Suprapubic skin (tissue), 4 donors: Measurements from ENCODE around the gene MCAT. TPM values are rescaled to one million over a fixed set of nuclear protein-coding genes. Genes with fewer than 3 reads are reported as not detected.

Source experiments
- DNase-seq, 2 donors: peaks; one replicate each; pipeline ENCODE4 v3.0.0-alpha.2; 2019; ENCODE audit warnings: low spot score in 2 of 2
- H3K27ac ChIP-seq: fragments of 200-600 bp; sonication (generic); one replicate; pipeline ENCODE4 v1.5.1; 2019
- H3K27me3 ChIP-seq: fragments of 200-600 bp; sonication (generic); one replicate; pipeline ENCODE4 v1.5.1; 2019
- H3K36me3 ChIP-seq: fragments of 200-600 bp; sonication (generic); one replicate; pipeline ENCODE4 v1.5.1; 2019
- H3K4me1 ChIP-seq: fragments of 200-600 bp; sonication (generic); one replicate; pipeline ENCODE4 v1.5.1; 2019
- H3K4me3 ChIP-seq: fragments of 200-600 bp; sonication (generic); one replicate; pipeline ENCODE4 v1.5.1; 2019; ENCODE audit warnings: mild to moderate bottlenecking
- H3K9me3 ChIP-seq: fragments of 200-600 bp; sonication (generic); one replicate; pipeline ENCODE4 v1.5.1; 2019
- CTCF ChIP-seq, 2 donors: fragments of 200-600 bp in 1 of 2; fragments of 450-650 bp in 1 of 2; sonication (generic) in 1 of 2; IDR thresholded peaks; one replicate each; pipeline ENCODE4 v1.5.1; 2016 to 2019; ENCODE audit warnings: antibody characterized with exemption in 2 of 2, mild to moderate bottlenecking in 1 of 2, moderate library complexity in 1 of 2
- EP300 ChIP-seq: sonication (generic); formaldehyde crosslinking; IDR thresholded peaks from one replicate; pipeline ENCODE4 v1.6.1; 2017; ENCODE audit warnings: antibody characterized with exemption
- POLR2A ChIP-seq, 2 donors: fragments of 450-650 bp; IDR thresholded peaks; one replicate each; pipeline ENCODE4 v1.6.1; 2017; ENCODE audit warnings: antibody characterized with exemption in 2 of 2, mild to moderate bottlenecking in 2 of 2, moderate library complexity in 2 of 2
- POLR2AphosphoS5 ChIP-seq, 3 donors: sonication (generic); formaldehyde crosslinking; IDR thresholded peaks; one replicate each; pipeline ENCODE4 v1.6.1; 2017; ENCODE audit warnings: antibody characterized with exemption in 3 of 3
- WGBS: methylation state at CpG from one replicate; pipeline ENCODE4 v1.1.5; 2018; 5-methylcytosine and 5-hydroxymethylcytosine counted together
- total RNA-seq, 4 donors: library from RNA; depleted of rRNA; stranded (reverse); fragments of >200 nt; gene quantifications; one replicate each; pipeline ENCODE4 v1.1.0, GENCODE V29; 2016

MCAT gene
- total RNA-seq, 4 donors from 2014 or later, result 21.1 to 38.0 (median 25.2) TPM

GRCh38 chr22:43152357-43153071 lies 9.3 kb upstream of the MCAT start:
- no peaks in the 10 kb centered on the region for H3K9me3 ChIP-seq
- no peaks in the 10 kb centered on the region for H3K36me3 ChIP-seq
- peak overlapping the region; percentile 80 for H3K4me3 ChIP-seq
- TF ChIP-seq EP300 (no peak), POLR2A (IDR thresholded peaks at IDR 0.05) (no peak), CTCF (IDR thresholded peaks at IDR 0.05) (no peak), POLR2AphosphoS5 (IDR thresholded peaks at IDR 0.05) (no peak)
- peak; percentile 89 to 91 for DNase-seq
- H3K27me3 ChIP-seq, result no peaks in the 10 kb centered on the region
- peak overlapping the region; percentile 94 for H3K27ac ChIP-seq
- H3K4me1 ChIP-seq, result peaks cover 72% of the 10 kb centered on the region
- WGBS, result under 1% methylated on average over 17 of the region's 22 CpGs

GRCh38 chr22:43152003-43152356 lies 8.8 kb upstream of the MCAT start:
- Histone ChIP-seq H3K27me3 (no peaks in the 10 kb centered on the region), H3K36me3 (no peaks in the 10 kb centered on the region), H3K4me3 (peak overlapping the region; percentile 80), H3K4me1 (peaks cover 70% of the 10 kb centered on the region), H3K27ac (peak overlapping the region; percentile 94), H3K9me3 (no peaks in the 10 kb centered on the region)
- 3% methylated on average over 6 of the region's 18 CpGs for WGBS
- DNase-seq, result peak in 1 of 2 donors; percentile 73
- TF ChIP-seq POLR2AphosphoS5 (IDR thresholded peaks at IDR 0.05) (no peak), POLR2A (IDR thresholded peaks at IDR 0.05) (no peak), EP300 (no peak), CTCF (IDR thresholded peaks at IDR 0.05) (no peak)

GRCh38 chr22:43151251-43152002 lies 8.2 kb upstream of the MCAT start, which contains the start of gene TSPO:
Gene TSPO (plus strand): TSS chr22:43151559. CDS start chr22:43159239, 7,680 bp downstream.
- 1% methylated on average over 13 of the region's 75 CpGs for WGBS
- Histone ChIP-seq H3K36me3 (no peaks in the 10 kb centered on the region), H3K27ac (peak within 1 kb of the TSS; percentile 94), H3K27me3 (no peaks in the 10 kb centered on the region), H3K9me3 (no peaks in the 10 kb centered on the region), H3K4me1 (peaks cover 66% of the 10 kb centered on the region), H3K4me3 (peak within 1 kb of the TSS; percentile 80)
- peak; percentile 88 for DNase-seq
- TF ChIP-seq POLR2A (IDR thresholded peaks at IDR 0.05) (no peak), POLR2AphosphoS5 (IDR thresholded peaks at IDR 0.05) (no peak), EP300 (no peak), CTCF (IDR thresholded peaks at IDR 0.05) (no peak)

GRCh38 chr22:43150731-43151206 lies 7.6 kb upstream of the MCAT start:
- H3K4me3 ChIP-seq, result peak overlapping the region; percentile 80
- no peaks in the 10 kb centered on the region for H3K36me3 ChIP-seq
- peaks cover 59% of the 10 kb centered on the region for H3K4me1 ChIP-seq
- no peak for TF ChIP-seq POLR2AphosphoS5 (IDR thresholded peaks at IDR 0.05)
- no peak for TF ChIP-seq EP300
- no peak for TF ChIP-seq CTCF (IDR thresholded peaks at IDR 0.05)
- no peak for TF ChIP-seq POLR2A (IDR thresholded peaks at IDR 0.05)
- no peaks in the 10 kb centered on the region for H3K27me3 ChIP-seq
- WGBS, result 26% methylated on average over 4 of the region's 15 CpGs
- H3K27ac ChIP-seq, result peak overlapping the region; percentile 94
- H3K9me3 ChIP-seq, result no peaks in the 10 kb centered on the region
- peak in 1 of 2 donors; percentile 70 for DNase-seq

- H3K36me3 ChIP-seq, result no peaks in the 10 kb centered on the region
- H3K27me3 ChIP-seq, result no peaks in the 10 kb centered on the region
- no peak for DNase-seq
- H3K4me1 ChIP-seq, result peaks cover 42% of the 10 kb centered on the region
- no peak for TF ChIP-seq EP300
- no peak for TF ChIP-seq POLR2A (IDR thresholded peaks at IDR 0.05)
- TF ChIP-seq POLR2AphosphoS5 (IDR thresholded peaks at IDR 0.05), result no peak
- no peak for TF ChIP-seq CTCF (IDR thresholded peaks at IDR 0.05)
- peak overlapping the region; percentile 14 for H3K27ac ChIP-seq
- WGBS, result 20% methylated on average over 1 of the region's 6 CpGs
- H3K4me3 ChIP-seq, result no peak overlapping the region
- H3K9me3 ChIP-seq, result no peaks in the 10 kb centered on the region
Measured at GRCh38 chr22:43148581-43148980, 5.4 kb upstream of the MCAT start.
